Ovary (tissue), 3 donors: Measurements from ENCODE around the gene ERLEC1.

Experiments
- EP300 ChIP-seq: sonication (generic); formaldehyde crosslinking; IDR thresholded peaks from one replicate; pipeline ENCODE4 v1.6.1; 2017; ENCODE audit warnings: antibody characterized with exemption
- POLR2A ChIP-seq: fragments of 450-650 bp; IDR thresholded peaks from one replicate; pipeline ENCODE4 v1.6.1; 2017; ENCODE audit warnings: antibody characterized with exemption, mild to moderate bottlenecking, moderate library complexity
- TF ChIP-seq, protein P1 (sequence below), 3 donors: fragments of 450-650 bp in 2 of 3; fragments of 200-600 bp in 1 of 3; IDR thresholded peaks; one replicate each; pipeline versions ENCODE4 v1.5.1 to v1.8.0; 2016 to 2022; ENCODE audit warnings: antibody characterized with exemption in 3 of 3, mild to moderate bottlenecking in 1 of 3
- donor health status: DM: no; HTN: no; CAD: no.

DNA sequence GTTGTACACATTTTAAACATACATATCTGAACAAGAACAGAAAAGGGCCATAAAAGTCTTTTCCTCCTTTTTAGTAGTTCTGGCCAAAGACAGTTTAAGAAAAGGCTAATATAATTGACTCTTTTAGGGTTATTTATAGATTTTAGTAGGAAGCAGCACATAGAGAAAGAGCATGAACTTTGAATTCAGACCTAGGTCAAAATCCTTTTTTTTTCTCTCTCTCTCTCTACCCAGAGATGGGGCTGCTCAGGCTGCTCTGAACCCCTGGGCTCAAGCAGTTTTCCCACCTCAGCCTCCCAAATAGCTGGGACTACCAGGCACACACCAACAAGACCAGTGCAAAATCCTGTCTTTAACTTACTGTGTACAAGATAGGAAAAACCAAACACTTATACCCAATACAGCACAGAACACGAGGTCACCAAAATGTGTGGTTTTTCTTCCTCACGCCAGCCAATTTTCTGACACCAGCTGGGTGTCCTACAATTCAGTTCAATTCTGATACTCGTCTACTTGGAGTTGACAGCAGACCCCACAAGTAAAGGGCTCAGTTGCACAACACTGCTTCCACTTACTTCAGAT is 32.1 kb downstream of the ERLEC1 start:
- TF ChIP-seq POLR2A (no peak), EP300 (no peak)
- TF ChIP-seq, protein P1, sequence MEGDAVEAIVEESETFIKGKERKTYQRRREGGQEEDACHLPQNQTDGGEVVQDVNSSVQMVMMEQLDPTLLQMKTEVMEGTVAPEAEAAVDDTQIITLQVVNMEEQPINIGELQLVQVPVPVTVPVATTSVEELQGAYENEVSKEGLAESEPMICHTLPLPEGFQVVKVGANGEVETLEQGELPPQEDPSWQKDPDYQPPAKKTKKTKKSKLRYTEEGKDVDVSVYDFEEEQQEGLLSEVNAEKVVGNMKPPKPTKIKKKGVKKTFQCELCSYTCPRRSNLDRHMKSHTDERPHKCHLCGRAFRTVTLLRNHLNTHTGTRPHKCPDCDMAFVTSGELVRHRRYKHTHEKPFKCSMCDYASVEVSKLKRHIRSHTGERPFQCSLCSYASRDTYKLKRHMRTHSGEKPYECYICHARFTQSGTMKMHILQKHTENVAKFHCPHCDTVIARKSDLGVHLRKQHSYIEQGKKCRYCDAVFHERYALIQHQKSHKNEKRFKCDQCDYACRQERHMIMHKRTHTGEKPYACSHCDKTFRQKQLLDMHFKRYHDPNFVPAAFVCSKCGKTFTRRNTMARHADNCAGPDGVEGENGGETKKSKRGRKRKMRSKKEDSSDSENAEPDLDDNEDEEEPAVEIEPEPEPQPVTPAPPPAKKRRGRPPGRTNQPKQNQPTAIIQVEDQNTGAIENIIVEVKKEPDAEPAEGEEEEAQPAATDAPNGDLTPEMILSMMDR (IDR thresholded peaks at IDR 0.05), result no peak
